Endothelial cell of umbilical vein (primary cell): ENCODE measurements around the gene TAOK2. TPM values are rescaled to one million over a fixed set of nuclear protein-coding genes. Genes with fewer than 3 reads are reported as not detected.

Experiments
- BruUV-seq: library from RNA; stranded (reverse); fragments of 400-500 nt; replicated peaks from 2 replicates; lab custom pipeline; 2021; lab: Mats Ljungman, UMichigan
- CTCF ChIA-PET: fragments of 300-600, 350-600 bp; sonication (Branson Sonifier 250); formaldehyde crosslinking; loops from one replicate; lab custom pipeline; 2021; ENCODE audit warnings: antibody characterized with exemption, inconsistent platforms; lab: Charles Lee
- POLR2A ChIA-PET: fragments of 300-600, 350-600 bp; sonication (Branson Sonifier 250); formaldehyde crosslinking; loops from one replicate; lab custom pipeline; 2021; ENCODE audit warnings: antibody characterized with exemption, inconsistent platforms; lab: Charles Lee
- DNase-seq: peaks from one replicate; pipeline ENCODE4 v3.0.0-alpha.2; 2011; ENCODE audit warnings: low read depth, low spot score
- FAIRE-seq: peaks from 2 replicates; lab custom pipeline; 2011; peaks lifted over from hg19 to GRCh38; lab: Jason Lieb, UNC
- H2AFZ ChIP-seq: 2 replicates; pipeline ENCODE4 v1.6.0; 2012; ENCODE audit warnings: low read depth, low read length, control low read depth, inconsistent platforms
- H3K27ac ChIP-seq: 2 replicates; pipeline ENCODE4 v1.5.1; 2011; ENCODE audit warnings: low read depth, mild to moderate bottlenecking, control low read depth, low read length, moderate library complexity; ENCODE audit not compliant: insufficient read depth
- H3K27me3 ChIP-seq, 2 experiments: 2 replicates each; pipeline versions ENCODE4 v1.6.0 to v1.6.1; 2011; ENCODE audit warnings: low read length in 2 of 2, mixed read lengths in 1 of 2; ENCODE audit not compliant: control insufficient read depth in 2 of 2, insufficient read depth in 2 of 2
- H3K36me3 ChIP-seq, 2 experiments: 2 replicates in 1 of 2; 3 replicates in 1 of 2; pipeline ENCODE4 v1.5.1; 2011; ENCODE audit warnings: low read length in 2 of 2, mild to moderate bottlenecking in 1 of 2, moderate library complexity in 1 of 2; ENCODE audit not compliant: control insufficient read depth in 2 of 2, insufficient read depth in 2 of 2; ENCODE audit errors: extremely low read depth in 1 of 2
- H3K4me1 ChIP-seq: 3 replicates; pipeline ENCODE4 v1.5.1; 2011; ENCODE audit warnings: mild to moderate bottlenecking, low read length; ENCODE audit not compliant: control insufficient read depth, insufficient read depth; ENCODE audit errors: extremely low read depth
- H3K4me2 ChIP-seq: 2 replicates; pipeline ENCODE4 v1.6.1; 2011; ENCODE audit warnings: low read length, control low read depth, mixed read lengths; ENCODE audit not compliant: insufficient read depth
- H3K4me3 ChIP-seq, 3 experiments: fragments of 200-600 bp in 1 of 3; sonication (generic), shearing (Covaris generic) in 1 of 3; replicated peaks in 1 of 3; 2 replicates each; pipeline ENCODE4 v1.5.1; 2011 to 2016; ENCODE audit warnings: control low read depth in 3 of 3, low read length in 3 of 3, mild to moderate bottlenecking in 2 of 3, inconsistent platforms in 1 of 3, low read depth in 1 of 3, moderate library complexity in 1 of 3; ENCODE audit not compliant: insufficient read depth in 1 of 3
- H3K79me2 ChIP-seq: 2 replicates; pipeline ENCODE4 v1.6.0; 2012; ENCODE audit warnings: low read length, inconsistent platforms; ENCODE audit not compliant: control insufficient read depth, insufficient read depth
- H3K9ac ChIP-seq: replicated peaks from 2 replicates; pipeline ENCODE3; 2011; ENCODE audit warnings: low read length, control low read depth; ENCODE audit not compliant: insufficient read depth; ENCODE audit errors: extremely low read depth
- H3K9me1 ChIP-seq: replicated peaks from 3 replicates; pipeline ENCODE4 v1.6.0; 2011; ENCODE audit warnings: mild to moderate bottlenecking, low read length; ENCODE audit not compliant: control insufficient read depth, insufficient read depth; ENCODE audit errors: extremely low read depth
- H3K9me3 ChIP-seq: replicated peaks from 2 replicates; pipeline ENCODE4 v1.5.1; 2012; ENCODE audit warnings: low read length, inconsistent platforms; ENCODE audit not compliant: control insufficient read depth, insufficient read depth
- H4K20me1 ChIP-seq: replicated peaks from 2 replicates; pipeline ENCODE3; 2011; ENCODE audit warnings: mild to moderate bottlenecking, low read length; ENCODE audit not compliant: control insufficient read depth, insufficient read depth; ENCODE audit errors: extremely low read depth
- EZH2 ChIP-seq: IDR thresholded peaks from 2 replicates; pipeline ENCODE4 v1.6.1; 2012; ENCODE audit warnings: borderline replicate concordance, low read depth, mild to moderate bottlenecking, moderate library complexity, low read length, inconsistent platforms; ENCODE audit not compliant: severe bottlenecking
- GATA2 ChIP-seq: IDR thresholded peaks from 2 replicates; pipeline ENCODE4 v1.7.0; 2011; ENCODE audit warnings: low read depth, mild to moderate bottlenecking, moderate library complexity, mixed read lengths, low read length; ENCODE audit not compliant: insufficient read length, insufficient read depth
- MYC ChIP-seq: IDR thresholded peaks from one replicate; pipeline ENCODE4 v1.6.1; 2011; ENCODE audit warnings: mild to moderate bottlenecking, low read depth, low read length
- dilution Hi-C: fragments of 300-500 bp; cut with MboI; formaldehyde crosslinking; loops from one replicate; pipeline ENCODE4 v1.15.0; 2019; ENCODE audit warnings: low sequenced_read_pairs; ENCODE audit not compliant: extremely low pct_ligation_motif_present
- intact Hi-C: fragments of 100-400 bp; cut with micrococcal nuclease; formaldehyde crosslinking; loops from one replicate; pipeline ENCODE4 v1.10.0; 2022
- polyA plus RNA-seq, 4 experiments: library from polyadenylated mRNA; depleted of rRNA in 3 of 4; stranded (reverse) in 3 of 4; unstranded in 1 of 4; fragments of >200 nt; gene quantifications; 2 replicates each; pipeline versions ENCODE4 v1.2.1 to v1.2.3, GENCODE V29; 2011 to 2012; ENCODE audit warnings: missing spikeins in 1 of 4
- total RNA-seq: library from RNA; stranded (reverse); gene quantifications from 2 replicates; pipeline ENCODE4 v1.2.3, GENCODE V29; 2021

Gene TAOK2
- total and polyA plus RNA-seq, 2 donors (not counting 3 experiments of a cell fraction or from before 2014, with no cell fraction given), result 52.8 to 114 TPM

DNA sequence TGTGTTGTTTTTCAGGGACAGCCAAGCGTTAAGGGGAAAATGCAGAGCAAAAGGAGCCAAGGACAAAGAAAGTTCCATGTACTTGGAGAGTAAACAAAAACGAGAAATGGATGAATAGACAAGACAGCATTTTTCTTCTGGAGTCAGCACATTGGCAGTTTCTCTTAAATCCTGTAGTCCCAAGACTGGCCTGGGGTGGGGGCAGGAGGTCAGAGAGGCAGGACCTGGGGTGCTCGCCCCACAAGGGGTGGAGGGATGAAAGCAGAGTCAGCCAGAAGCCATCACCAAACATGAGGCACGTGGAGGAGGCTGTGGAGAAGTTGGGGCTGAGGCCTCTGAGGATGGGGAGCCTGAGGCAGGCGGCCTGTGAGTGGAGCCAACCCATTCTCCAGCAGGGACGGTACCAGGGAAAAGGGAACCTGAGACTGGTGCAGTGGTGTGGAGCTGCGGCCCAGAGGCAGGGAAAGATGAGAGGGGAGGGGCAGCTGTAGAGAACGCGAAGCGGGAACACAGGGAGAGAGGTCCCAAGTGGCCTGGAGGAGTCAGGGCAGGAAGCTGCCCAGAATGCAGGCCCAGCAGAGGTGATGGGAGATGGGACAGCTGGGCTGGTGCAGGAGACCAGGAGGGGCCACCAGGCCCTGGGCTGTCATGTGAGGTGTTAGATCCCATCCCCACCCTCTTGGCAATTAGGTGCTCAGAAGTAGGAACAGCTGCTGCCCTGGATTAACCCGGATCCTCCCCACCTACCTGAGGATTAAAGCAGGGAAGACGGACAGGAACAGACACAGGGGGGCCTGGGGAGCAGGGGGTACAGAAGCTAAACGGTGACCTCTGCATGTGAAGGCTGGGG, 54.1 kb downstream of the TAOK2 start:
- H3K27ac ChIP-seq, result no peak overlapping the region
- no peak overlapping the region for H3K4me3 ChIP-seq
- H3K9me1 ChIP-seq, result no peaks in the 10 kb centered on the region
- ChIA-PET CTCF (interaction anchor here (0.6 to 0.7 kb wide), 2 partner anchors 12 to 327 kb away, joined by 3 read pairs; no protein-coding TSS in a partner anchor), POLR2A (no interaction called here)
- no peaks in the 10 kb centered on the region for H3K4me1 ChIP-seq
- H2AFZ ChIP-seq, result no peak overlapping the region
- no peaks in the 10 kb centered on the region for H3K36me3 ChIP-seq
- H3K9me3 ChIP-seq, result no peaks in the 10 kb centered on the region
- intact Hi-C loops, result no loop called here
- H4K20me1 ChIP-seq, result no peaks in the 10 kb centered on the region
- no peak overlapping the region for H3K9ac ChIP-seq
- no peak for DNase-seq
- no peak for FAIRE-seq
- H3K79me2 ChIP-seq, result no peaks in the 10 kb centered on the region
- peaks cover 15 to 20% of the 10 kb centered on the region in 2 experiments for H3K27me3 ChIP-seq
- H3K4me2 ChIP-seq, result no peak overlapping the region
- dilution Hi-C loops, result no loop called here
- TF ChIP-seq GATA2, result no peak
- BruUV-seq, result no TSS peak

DNA sequence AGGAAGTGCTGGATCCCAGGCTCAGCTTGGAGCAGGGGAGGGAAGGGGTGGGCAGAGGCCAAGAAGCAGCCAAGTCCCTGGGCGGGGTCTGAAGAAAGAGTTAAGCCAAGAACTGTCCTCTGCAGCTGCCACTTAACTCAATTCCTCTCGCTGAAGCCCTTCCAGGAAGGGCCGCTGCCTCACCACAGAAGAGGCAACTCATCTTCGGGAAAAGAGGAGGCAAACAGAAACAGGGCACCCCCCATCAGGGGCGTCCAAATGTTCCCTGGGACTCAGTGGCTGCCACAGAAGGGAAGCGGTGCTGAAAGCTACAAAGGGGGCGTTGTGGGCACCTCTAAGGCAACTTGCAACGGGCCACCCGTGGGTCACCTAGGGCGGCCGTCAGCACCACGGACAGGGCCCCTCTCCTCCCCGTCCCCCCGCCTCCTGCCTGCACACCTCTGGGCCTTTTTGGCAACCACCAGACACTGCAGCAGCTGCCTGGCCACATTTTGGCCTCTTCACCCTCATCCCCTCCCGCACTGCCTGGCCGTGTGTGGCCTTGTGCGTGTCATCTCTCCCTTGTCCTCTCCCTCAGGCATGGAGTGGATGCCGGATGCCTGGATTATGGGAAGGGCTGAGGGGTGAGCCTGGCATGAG, 54.9 kb downstream of the TAOK2 start:
- Histone ChIP-seq H2AFZ (no peak overlapping the region), H3K9ac (no peak overlapping the region), H3K9me3 (no peaks in the 10 kb centered on the region), H3K4me3 (no peak overlapping the region), H3K4me2 (no peak overlapping the region), H3K79me2 (no peaks in the 10 kb centered on the region), H3K36me3 (no peaks in the 10 kb centered on the region), H3K27me3 (peaks cover 15 to 20% of the 10 kb centered on the region in 2 experiments), H3K9me1 (no peaks in the 10 kb centered on the region), H4K20me1 (no peaks in the 10 kb centered on the region), H3K27ac (no peak overlapping the region), H3K4me1 (no peaks in the 10 kb centered on the region)
- ChIA-PET POLR2A (no interaction called here), CTCF (interaction anchor here (0.6 to 0.7 kb wide), 2 partner anchors 13 to 328 kb away, joined by 3 read pairs; no protein-coding TSS in a partner anchor)
- BruUV-seq, result no TSS peak
- FAIRE-seq (no peak), DNase-seq (no peak)
- dilution Hi-C loops, result no loop called here
- intact Hi-C loops, result no loop called here
- TF ChIP-seq EZH2, result no peak
- no peak for TF ChIP-seq MYC
